HG02759 (cell line): Measurements from ENCODE around the gene MED14.
A peak's percentile ranks its signal among the peaks of the same experiment; 100 is the strongest.
"Not testable (repeated sequence)": the region's sequence is repeated elsewhere in the genome, so short reads cannot be mapped to it uniquely, and the experiment has no call there.

Experiments used
- ATAC-seq: cut with Tn5 transposase; IDR thresholded peaks from one replicate; pipeline ENCODE4 v1.9.1; 2021; ENCODE audit warnings: mild to moderate bottlenecking, moderate library complexity; ENCODE audit not compliant: unreplicated experiment

MED14 gene

DNA sequence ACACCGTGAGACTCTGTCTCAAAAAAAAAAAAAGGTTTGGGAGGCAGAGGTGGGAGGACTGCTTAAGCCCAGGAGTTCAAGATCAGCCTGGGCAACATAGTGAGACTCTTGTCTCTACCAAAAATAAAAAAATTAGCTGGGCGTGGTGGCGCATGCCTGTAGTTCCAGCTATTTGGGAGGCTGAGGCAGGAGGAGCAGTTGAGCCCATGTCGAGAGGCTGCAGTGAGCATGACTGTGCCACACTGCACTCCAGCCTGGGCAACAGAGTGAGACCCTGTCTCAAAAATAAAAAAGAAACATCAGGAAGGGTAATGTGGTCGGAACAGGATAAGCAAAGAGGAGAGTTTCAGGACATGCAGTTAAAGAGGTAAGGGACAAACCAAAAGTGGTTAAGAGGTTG, 2.8 kb downstream of the MED14 start:
- not testable (repeated sequence) for ATAC-seq

DNA sequence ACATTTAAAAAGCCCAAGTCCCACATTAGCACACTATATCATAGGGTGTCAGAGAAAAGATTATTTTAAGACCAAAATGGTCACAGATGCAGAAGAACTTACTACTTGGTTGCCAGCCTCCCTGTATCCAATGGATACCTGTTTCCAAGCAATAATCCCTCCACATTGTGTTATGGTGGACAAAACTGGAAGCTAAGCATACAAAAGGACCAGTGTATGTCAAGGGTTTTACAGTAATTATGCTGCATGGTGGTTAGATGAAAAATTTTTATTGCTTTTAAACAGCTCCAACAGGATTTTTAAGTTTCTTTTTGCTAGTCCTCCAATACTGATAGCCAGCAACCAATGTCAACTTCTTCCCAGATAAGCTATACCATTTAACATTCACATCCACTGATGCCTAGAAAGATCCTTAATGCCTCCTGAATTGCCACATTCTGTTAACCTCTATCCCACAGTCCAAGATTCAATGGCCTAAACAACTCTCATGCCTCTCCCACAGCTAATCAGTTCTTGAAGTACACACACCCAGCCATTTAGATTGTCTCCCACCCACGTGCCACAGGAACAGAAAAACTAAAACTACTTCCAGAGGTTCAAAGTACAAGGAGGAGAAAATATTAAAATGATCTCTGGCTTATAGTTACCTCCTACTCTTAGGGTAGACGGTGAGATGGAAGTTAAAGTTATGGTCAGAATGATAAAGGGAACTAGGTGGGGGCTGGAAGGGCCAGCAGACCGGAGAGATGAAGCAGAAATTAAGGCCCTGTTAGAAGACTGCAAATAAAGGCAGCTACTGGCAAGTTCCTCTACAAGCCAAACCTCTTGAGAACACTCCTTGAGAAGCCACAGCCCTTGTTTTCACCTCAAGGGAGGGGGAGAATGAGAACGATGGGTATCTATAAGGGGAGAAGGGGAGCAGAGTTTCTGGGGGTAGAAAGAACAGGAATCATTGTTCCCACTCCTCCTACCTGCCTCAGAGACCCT, 5.5 kb downstream of the MED14 start:
- ATAC-seq: no peak

DNA sequence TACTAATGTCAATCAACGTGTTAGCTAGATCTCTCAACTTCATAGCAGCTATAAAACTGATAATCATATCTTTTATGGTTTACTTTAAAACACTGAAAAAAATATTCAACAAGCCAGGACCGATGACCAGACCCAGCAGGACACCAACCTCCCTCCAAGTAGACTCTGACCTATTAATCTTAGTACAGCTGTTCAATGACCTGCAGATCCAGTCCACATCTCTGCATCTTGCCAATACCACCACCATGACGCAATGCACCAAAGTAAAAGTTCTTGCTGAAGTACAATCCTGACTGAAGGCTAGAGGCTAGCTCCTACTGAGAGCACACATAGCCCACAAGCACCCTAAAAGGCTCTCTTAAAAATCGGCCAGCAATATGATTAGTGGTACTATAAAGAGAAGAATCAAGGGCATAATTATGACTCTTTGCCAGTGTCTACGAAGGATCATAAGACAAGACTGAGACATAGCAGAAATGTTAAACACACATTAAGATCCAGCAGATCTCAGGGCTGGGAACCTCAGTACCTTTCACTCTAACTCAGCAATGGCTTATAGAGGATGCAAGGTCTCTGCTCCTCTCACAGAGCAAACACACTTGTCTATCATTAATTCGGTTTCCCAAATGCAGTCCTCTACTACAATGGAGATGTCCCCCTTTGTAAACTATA, 7.6 kb downstream of the MED14 start:
- ATAC-seq: no peak

DNA sequence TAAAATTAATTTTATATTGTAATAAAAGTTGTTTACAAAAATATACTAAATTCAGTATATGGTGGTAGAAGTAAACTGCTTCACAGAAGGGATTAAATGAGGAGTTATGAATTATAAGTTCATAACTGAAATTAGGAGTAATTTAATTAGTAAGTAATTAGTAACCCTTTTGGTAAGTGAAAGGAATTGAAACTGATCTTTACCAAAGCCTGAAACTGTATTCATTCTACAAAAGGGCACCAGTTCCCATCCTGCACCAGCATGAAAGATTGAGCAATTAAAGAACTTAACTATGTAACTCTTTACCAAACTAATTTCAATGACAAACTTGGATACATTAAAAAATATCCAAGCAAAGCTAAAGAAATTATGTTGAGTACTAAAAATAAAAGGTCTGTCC, 8.2 kb downstream of the MED14 start:
- ATAC-seq: no peak

DNA sequence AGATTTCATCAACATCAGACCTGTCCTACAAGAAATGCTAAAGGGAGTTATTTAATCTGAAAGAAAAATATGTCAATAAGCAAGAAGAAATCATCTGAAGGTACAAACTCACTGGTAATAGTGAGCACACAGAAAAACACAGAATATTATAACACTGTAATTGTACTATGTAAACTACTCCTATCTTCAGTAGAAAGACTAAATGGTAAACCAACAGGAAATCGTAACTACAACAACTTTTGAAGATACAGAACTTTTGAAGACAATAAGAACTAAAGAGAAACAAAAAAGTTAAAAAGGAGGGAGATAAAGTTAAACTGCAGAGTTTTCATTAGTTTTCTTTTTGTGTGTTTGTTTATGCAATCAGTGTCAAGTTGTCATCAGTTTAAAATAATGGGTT, 12.4 kb downstream of the MED14 start:
- no peak for ATAC-seq

DNA sequence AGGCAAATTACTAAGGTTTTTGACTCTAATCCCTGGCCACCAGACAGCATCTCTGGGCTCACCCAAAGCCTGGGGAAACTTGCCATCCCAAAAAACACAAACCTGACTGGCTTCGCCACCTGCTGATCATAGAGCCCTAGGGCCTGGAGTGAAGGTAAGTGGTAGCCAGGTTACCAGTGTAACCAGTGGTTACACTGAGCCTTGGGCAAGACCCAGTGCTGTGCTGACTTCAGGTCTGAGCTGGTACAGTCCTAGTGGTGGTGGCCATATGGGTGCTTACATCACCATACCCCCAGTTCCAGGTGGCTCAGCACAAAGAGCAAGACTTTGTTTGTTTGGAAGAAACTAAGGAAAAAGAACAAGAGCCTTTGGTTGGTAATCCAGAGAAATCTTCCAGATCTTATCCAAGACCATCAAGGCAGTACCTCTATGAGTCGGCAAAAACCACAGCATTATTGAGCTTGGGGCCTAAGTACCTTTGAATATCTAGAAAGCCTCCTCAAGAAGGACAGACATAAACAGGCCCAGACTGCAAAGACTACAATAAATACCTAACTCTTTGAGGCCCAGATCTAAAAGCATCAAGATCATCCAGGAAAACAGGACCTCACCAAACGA, 13.7 kb downstream of the MED14 start:
- no peak for ATAC-seq

DNA sequence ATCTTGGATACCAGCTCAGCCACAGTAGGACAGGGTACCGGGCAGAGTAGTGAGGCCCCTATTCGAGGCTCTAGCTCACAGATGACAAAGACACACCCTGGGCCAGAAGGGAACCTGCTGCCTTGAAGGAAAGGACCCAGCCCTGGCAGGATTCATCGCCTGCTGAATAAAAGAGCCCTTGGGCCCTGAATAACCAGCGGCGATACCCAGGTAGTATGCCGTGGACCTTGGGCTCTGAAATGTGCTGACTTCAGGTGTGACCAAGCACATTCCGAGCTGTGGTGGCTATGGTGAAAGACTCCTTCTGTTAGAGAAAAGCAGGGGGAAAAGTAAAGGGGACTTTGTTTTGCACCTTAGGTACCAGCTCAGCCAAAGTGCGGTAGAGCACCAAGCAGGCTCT, 14.6 kb downstream of the MED14 start:
- no peak for ATAC-seq

DNA sequence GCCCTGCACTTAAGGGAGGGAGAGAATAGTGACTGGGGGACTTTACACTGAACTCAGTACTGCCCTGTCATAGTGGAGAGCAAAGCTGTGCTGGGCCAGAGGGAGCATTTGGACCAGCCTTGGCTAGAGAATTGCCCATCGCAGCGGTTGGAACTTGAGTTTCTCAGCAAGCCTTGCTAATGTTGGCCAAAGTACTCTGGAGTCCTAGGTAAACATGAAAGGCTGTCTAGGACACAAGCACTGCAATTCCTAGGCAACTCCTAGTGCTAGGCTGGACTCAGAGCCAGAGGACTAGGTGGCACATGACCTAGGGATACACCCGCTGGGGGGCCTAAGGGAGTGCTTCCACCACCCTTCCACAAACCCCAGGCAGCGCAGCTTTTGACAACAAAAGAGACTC, 15.0 kb downstream of the MED14 start:
- no peak for ATAC-seq

DNA sequence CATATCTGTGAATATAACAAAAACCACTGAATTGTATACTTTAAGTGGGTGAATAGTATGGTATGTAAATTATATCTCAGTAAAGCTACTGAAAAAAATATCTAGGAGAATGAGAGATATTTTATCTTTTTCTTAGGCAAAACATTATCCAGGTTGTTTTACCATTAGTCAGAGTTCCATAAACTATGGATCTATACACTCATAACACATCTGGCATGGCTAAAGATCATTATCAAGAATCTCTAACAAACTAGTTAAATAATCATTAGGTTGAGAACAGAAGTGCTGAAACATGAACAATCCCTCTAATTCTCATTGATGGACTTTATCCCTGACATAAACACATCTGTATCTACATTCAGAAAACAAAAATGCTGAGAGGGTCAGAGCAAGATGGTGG, 15.6 kb downstream of the MED14 start:
- no peak for ATAC-seq

DNA sequence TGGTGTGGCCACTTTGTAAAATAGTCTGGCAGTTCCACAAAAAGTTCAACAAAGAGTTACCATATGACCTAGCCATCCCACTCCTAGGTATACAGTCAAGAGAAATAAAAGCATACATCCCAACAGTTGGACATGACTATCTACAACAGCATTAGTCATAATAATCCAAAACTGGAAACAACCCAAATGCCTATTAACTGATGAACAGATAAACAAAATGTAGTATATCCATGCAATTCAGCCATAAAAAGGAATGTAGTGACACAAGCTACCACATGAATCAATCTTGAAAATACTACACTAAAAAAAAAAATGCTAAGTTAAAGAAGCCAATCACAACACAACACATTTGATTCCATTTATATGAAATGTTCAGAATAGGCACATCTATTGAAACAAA, 16.1 kb downstream of the MED14 start:
- no peak for ATAC-seq

DNA sequence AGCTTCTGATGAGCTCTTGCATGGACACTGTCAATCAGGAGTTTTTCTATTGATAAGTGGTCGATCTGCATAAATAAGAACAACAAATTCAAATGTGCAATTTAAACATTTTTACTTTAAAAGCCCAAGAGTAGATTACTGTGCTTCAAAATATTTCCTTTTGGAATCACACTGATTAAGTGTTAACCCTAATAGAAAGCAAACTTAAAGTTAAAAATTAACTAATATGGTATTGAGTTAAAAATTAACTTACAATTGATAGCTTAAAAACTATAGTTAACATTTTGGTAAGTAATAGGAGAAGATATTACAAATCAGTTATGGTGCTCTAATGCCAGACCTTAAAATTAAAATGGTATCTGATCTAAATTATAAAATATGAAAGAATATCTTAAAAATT, 25.9 kb downstream of the MED14 start:
- no peak for ATAC-seq

DNA sequence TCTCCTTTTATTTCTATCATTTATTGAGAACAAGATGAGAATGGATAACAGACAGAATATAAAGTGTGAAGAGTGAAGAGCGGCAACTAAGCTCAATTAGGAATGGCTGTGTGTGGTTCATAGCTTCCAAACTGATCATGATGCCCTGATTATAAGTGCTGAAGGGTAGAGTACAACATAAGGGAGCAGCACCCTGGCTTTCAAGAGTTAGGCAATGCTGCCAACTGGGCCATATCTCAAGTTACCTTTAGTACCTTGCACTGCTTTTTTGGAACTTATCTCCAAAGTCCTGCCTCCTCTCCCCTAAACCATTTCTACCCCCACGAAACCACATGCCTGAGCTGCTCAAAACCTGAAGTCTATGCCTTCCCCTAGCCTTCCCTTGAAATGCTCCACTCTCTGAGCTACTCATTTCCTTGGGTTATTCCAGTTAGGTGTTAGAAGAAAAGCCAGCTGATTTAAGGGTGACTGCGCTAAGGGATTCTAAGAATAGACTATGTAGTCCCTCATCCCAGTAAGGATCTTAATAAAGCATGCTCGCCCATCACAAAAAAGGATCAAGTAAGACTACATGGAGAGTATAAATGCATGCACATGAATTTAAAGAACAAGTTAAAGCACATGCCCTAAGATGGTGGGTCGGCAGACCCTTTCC, 29.6 kb downstream of the MED14 start:
- no peak for ATAC-seq

DNA sequence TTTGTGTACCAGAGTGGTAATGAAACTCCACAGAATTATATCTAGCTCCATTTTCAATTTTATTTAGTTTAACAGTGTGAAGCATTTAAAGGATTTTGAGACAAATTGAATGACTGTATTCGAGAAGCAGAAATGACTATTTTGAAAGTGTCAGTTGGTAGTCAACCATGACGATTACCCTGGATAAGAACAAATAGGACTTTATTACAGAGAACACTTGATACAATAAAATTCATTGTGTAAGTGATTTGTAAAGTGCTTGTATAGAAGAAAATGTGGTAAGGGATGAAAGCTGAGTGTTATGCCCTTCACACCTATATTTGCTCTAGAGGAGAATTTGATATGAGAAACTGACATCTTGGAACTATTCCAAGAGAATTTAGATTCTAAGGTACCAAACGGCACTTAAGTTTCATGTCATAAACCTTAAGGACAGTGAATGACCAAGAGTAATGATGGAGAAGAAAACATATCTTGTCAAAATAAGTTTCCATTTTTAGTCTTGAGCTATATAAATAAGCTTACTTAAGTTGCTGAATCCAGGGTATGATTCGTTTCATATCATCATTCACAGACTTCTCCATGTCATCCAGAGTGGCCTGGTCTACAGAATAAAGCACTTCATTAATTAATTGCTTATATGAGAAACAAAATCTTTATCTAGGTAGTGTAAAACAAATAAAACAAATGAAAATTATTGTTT, 34.6 kb downstream of the MED14 start:
- ATAC-seq: no peak

DNA sequence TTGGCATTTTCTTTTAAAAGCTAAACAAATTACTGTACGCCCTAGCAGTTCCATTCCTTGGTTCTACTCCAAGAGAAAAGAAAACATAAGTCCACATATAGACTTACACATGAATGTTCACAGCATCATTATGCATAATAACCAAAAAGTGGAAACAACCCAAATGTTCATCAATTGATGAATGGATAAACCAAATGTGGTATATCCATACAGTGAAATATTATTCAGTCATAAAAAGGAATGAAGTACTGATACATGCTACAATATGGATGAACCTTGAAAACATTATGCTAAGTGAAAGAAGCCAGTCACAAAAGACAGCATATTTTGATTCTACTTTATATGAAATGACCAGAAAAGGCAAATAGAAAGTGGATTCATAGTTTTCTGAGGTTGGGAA, 36.5 kb downstream of the MED14 start:
- no peak for ATAC-seq

DNA sequence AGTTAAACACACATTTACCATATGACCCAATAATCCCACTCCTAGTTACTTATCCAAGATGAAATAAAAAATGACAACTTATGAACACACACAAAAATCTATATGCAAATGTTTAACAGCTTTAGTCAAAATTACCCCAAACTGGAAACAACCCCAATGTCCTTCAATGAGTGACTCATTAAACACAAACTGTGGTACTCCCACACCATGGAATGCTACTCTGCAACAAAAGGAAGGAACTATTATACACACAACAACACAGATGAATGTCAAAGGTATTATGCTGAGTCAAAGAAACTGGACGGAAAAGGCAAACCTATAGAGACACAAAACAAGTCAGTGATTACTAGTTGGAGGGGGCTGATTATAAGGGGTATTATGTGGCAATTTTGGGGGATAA, 40.5 kb downstream of the MED14 start:
- ATAC-seq: no peak

DNA sequence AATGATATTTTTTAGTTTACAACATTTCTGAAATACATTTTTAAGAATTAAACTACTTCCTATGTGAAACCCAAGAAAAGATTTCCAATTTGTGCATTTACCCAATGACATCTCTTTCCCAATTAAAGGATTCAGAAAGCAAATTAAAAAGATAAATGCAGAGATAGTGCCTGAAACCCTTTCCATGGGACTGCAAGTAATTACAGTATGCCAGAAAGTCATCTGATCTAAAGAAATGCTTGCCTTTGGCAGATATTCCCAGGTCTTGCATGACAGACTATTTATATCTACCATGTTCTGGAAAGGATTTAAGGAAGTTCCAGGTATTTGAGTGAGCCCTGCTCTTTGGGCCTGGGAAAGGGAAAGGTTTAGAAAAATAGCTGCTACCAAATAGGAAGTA, 46.4 kb downstream of the MED14 start:
- no peak for ATAC-seq

DNA sequence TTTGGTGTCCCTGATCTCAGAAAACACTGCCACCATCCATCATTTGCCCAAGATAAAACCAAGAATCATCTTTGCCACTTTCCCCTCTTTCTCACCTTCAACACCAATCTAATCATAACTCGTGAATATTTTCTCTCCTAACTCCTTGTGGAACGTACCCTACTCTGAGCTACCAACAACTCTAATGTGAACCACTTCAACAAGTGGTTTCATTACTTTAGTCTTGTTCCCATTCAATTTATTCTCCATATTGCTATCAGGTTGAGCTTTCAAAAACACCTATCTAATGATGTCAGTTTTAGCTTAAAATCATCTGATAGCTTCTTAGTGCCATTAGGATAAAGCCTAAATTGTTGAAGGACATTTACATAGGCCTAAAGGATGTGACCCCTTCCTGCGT, 48.2 kb downstream of the MED14 start:
- no peak for ATAC-seq

DNA sequence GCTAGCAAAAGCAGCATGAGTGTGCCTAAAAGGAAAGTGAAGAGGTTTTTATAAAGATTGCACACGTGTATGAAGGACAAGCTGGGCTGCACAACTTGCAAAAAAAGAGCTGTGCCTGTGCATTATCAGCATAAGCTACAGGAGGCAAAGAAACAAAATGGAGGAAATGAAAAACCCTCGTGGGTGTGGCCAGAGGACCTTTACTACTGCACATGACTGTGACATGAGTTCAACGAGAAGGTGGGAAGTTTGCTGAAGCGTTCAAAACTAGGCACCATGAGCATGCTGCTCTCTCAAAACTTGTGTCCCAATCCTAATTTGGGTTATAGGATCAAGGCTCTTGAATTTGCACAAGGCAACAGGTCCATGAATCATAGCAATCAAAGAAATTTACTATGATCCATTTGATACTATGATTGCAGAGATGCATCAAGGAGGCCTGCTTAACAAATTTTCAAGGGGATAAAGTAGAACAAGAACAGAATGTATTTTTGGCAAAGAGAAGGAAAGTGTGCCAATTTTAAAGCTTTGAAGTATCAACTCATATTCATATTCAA, 49.9 kb downstream of the MED14 start:
- ATAC-seq: no peak

DNA sequence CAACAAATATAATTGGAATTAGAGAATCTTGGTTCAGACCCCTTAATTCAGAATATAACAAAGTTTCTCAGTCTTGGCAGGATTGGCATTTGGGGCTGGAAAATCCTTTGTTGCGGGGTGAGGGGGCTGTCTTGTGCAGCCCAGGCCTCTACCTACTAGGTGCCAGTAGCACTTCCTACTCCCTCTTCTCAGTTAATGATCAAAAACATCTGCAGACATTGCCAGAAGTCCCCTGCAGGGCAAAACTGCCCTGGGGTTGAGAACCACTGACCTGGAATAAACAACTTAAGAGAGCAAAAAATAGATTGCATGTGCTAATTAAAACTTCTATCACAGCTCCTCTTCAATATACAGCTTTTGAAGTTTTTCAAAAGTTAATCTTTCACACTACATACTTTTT, 51.2 kb downstream of the MED14 start:
- ATAC-seq: peak; percentile 45

DNA sequence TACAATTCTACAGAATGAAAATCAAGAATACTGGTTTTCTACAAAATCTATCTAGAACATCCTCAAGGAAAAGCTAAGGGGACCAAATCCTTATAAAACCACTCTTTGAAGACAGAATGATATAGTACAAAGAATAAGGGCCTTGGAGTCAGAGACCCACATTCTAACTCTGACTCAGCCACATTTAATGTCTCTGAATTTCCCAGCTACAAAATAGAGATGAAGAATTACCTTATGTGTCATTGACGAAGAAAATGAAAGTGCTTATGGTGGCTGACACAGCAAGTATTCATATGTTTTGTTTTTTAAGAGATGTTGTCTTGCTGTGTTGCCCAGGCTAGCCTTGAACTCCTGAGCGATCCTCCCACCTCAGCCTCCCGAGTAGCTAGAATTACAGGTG, 52.1 kb downstream of the MED14 start:
- ATAC-seq: no peak
